Upper lobe of left lung (tissue), 4 donors: Measurements from ENCODE around the gene PDE4D.

ENCODE experiments used
- CTCF ChIP-seq, 6 experiments: fragments of 450-650 bp in 4 of 6; fragments of 200-600 bp in 2 of 6; sonication (generic) in 2 of 6; IDR thresholded peaks; one replicate each; pipeline ENCODE4 v1.5.1; 2016 to 2019; ENCODE audit warnings: antibody characterized with exemption in 6 of 6
- EP300 ChIP-seq, 4 donors: sonication (generic); formaldehyde crosslinking; IDR thresholded peaks; one replicate each; pipeline ENCODE4 v1.5.1; 2017; ENCODE audit warnings: antibody characterized with exemption in 4 of 4, control low read depth in 2 of 4
- POLR2A ChIP-seq, 4 donors: fragments of 450-650 bp; IDR thresholded peaks; one replicate each; pipeline ENCODE4 v1.5.1; 2016 to 2017; ENCODE audit warnings: antibody characterized with exemption in 4 of 4, mild to moderate bottlenecking in 2 of 4

- no peak for TF ChIP-seq CTCF (IDR thresholded peaks at IDR 0.05)
- TF ChIP-seq EP300 (IDR thresholded peaks at IDR 0.05) = no peak
- no peak for TF ChIP-seq POLR2A (IDR thresholded peaks at IDR 0.05)
Observed at GRCh38 chr5:59554501-59554900, 339.0 kb downstream of the PDE4D start.
